Activated CD4-positive, alpha-beta T cell treated with anti-CD3 and anti-CD28 coated beads, Interleukin-2, amount 10 ng/mL, durations not matched to agents 7 days and 5 days (primary cell): ENCODE data around the gene FBXO42. TPM values are rescaled to one million over a fixed set of nuclear protein-coding genes. Genes with fewer than 3 reads are reported as not detected.
A peak's percentile ranks its signal among the peaks of the same experiment; 100 is the strongest.
"Not testable (repeated sequence)": the region's sequence is repeated elsewhere in the genome, so short reads cannot be mapped to it uniquely, and the experiment has no call there.

Experiments used
- CTCF ChIA-PET: fragments of 350-600 bp; sonication (Branson Sonifier 250); formaldehyde crosslinking; loops from one replicate; lab custom pipeline; 2021; ENCODE audit warnings: antibody characterized with exemption; lab: Charles Lee
- POLR2A ChIA-PET: fragments of 350-600 bp; sonication (Branson Sonifier 250); formaldehyde crosslinking; loops from one replicate; lab custom pipeline; 2021; ENCODE audit warnings: antibody characterized with exemption; lab: Charles Lee
- DNase-seq: peaks from one replicate; pipeline ENCODE4 v3.0.0-alpha.2; 2020
- H3K27ac Mint-ChIP-seq: one replicate; pipeline ENCODE4 v1.8.0; 2021; ENCODE audit warnings: mild to moderate bottlenecking, moderate library complexity, mixed read lengths
- H3K27me3 Mint-ChIP-seq: one replicate; pipeline ENCODE4 v1.8.0; 2021; ENCODE audit warnings: mixed read lengths
- H3K36me3 Mint-ChIP-seq: one replicate; pipeline ENCODE4 v1.8.0; 2021; ENCODE audit warnings: low read depth, mixed read lengths
- H3K4me1 Mint-ChIP-seq: one replicate; pipeline ENCODE4 v1.8.0; 2021; ENCODE audit warnings: mixed read lengths
- H3K4me3 Mint-ChIP-seq: one replicate; pipeline ENCODE4 v1.8.0; 2021; ENCODE audit warnings: mild to moderate bottlenecking, moderate library complexity, mixed read lengths
- H3K9me3 Mint-ChIP-seq: one replicate; pipeline ENCODE4 v1.8.0; 2021; ENCODE audit warnings: mixed read lengths
- total RNA-seq, 2 experiments: library from RNA; stranded (reverse); gene quantifications; one replicate each; pipeline ENCODE4 v1.2.3, GENCODE V29; 2021

The FBXO42 gene
- total RNA-seq, 2 experiments from 2014 or later = 15.5 to 19.3 TPM

DNA sequence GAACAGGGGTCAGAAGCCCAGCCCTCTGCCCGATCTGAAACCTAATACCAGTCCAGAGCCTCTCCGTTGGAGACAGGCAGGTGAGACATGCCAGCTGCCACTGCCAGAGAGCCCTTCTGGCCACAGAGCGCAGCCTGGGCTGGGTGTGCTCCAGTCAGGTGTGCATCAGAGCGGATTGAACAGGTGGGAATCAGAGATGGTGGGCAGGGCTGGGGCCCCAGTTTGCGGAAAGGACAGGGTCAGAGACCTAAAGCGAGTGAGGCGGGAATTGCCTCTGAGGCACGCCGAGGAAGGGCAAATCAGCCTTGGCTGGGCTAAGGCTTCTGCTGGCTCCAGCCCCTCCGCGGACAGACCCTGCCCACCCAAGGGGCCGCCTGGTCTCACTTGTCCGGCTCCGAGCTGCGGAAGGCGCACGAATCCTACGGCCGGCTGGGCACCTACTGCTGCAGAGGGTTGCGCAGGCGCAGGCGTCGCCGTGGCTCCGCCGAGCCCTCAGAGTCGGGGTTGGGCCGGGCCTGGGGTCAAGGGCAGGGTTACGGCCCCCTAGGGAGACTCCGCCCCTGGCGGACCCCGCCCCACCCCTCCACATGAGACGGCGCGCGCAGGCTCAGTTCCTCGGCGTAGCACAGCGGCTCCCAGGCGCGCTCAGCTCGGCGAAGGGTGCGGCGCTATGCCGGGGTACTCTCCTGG lies 125.6 kb downstream of the FBXO42 start:
- Mint-ChIP-seq H3K27ac (no peak overlapping the region), H3K4me3 (no peak overlapping the region), H3K4me1 (peaks cover 11% of the 10 kb centered on the region), H3K36me3 (peaks cover 7% of the 10 kb centered on the region), H3K9me3 (no peaks in the 10 kb centered on the region), H3K27me3 (peaks cover 42% of the 10 kb centered on the region)
- ChIA-PET POLR2A (interaction anchor here (0.7 kb wide), 1 partner anchor 28 kb away, joined by 7 read pairs; no protein-coding TSS in a partner anchor), CTCF (interaction anchor here (0.7 to 1.8 kb wide), 2 partner anchors 9 to 22 kb away, joined by 3 to 6 read pairs; no protein-coding TSS in a partner anchor)
- no peak for DNase-seq

DNA sequence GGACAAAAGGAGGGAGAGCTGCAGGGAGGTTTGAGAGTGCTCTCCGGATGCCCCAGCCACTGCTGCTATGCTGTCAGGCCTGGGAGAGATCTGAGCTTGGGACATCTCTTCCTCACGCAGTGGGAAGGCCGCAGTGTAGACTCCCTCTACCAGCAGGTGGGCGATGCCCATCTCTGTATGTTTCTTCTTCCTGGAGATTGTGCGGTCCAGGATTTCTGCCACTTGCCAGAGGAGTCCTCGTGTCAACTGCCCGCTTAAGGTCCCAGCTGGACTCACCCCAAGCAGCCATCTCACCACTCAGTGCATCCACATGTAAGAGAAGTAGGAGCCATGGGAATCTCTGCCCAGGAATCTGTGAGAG lies 126.2 kb downstream of the FBXO42 start:
- no peak overlapping the region for H3K4me3 Mint-ChIP-seq

DNA sequence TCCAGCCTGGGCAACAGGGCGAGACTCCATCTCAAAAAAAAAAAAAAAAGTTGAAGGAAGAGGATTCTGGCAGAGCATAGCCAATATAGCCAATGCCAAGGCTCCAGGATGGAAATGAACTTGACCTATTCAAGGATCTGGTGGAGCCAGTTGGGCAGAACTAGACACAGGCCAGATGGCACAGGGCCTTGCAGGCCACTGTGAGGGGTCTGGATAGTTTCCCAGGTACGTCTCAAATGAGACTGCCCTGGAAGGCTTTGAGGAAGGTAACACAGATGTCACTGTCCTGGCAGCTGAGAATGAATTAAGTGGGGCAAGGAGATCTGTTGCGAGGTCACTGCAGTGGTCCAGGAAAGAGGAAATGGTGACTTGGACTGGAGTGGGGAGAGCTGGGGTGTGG lies 127.8 kb downstream of the FBXO42 start:
- Mint-ChIP-seq H3K9me3 (no peaks in the 10 kb centered on the region), H3K27ac (no peak overlapping the region)
- CTCF ChIA-PET = no interaction called here

More for the DNA sequence above, 126.2 kb downstream of the FBXO42 start:
- POLR2A ChIA-PET = no interaction called here
- H3K27ac Mint-ChIP-seq = no peak overlapping the region
- DNase-seq = no peak
- CTCF ChIA-PET = interaction anchor here (0.7 kb wide), 1 partner anchor 23 kb away, joined by 3 read pairs; no protein-coding TSS in a partner anchor
- no peaks in the 10 kb centered on the region for H3K9me3 Mint-ChIP-seq
- peaks cover 46% of the 10 kb centered on the region for H3K27me3 Mint-ChIP-seq
- peaks cover 11% of the 10 kb centered on the region for H3K4me1 Mint-ChIP-seq
- H3K36me3 Mint-ChIP-seq = peaks cover 7% of the 10 kb centered on the region

DNA sequence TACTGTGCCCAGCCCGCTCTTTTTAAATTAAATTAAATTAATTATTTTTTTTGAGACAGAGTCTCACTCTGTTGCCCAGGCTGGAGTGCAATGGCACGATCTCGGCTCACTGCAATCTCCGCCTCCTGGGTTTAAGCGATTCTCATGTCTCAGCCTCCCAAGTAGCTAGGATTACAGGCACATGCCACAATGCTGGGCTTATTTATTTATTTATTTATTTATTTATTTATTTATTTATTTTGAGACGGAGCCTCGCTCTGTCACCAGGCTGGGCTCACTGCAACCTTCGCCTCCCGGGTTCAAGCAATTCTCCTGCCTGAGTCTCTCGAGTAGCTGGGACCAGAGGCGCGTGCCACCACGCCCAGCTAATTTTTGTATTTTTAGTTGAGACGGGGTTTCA lies 129.6 kb downstream of the FBXO42 start:
- CTCF ChIA-PET = interaction anchor here (1.6 kb wide), 1 partner anchor 14 kb away, joined by 6 read pairs; no protein-coding TSS in a partner anchor
- DNase-seq, H3K4me3 Mint-ChIP-seq, H3K36me3 Mint-ChIP-seq, POLR2A ChIA-PET, H3K27ac Mint-ChIP-seq, H3K9me3 Mint-ChIP-seq: not testable (repeated sequence)
- peaks cover 30% of the 10 kb centered on the region for H3K27me3 Mint-ChIP-seq
- peaks cover 20% of the 10 kb centered on the region for H3K4me1 Mint-ChIP-seq

More for the DNA sequence above, 127.8 kb downstream of the FBXO42 start:
- DNase-seq = no peak
- H3K4me3 Mint-ChIP-seq = no peak overlapping the region
- peaks cover 45% of the 10 kb centered on the region for H3K27me3 Mint-ChIP-seq
- POLR2A ChIA-PET = no interaction called here
- H3K4me1 Mint-ChIP-seq = peaks cover 19% of the 10 kb centered on the region
- peaks cover 7% of the 10 kb centered on the region for H3K36me3 Mint-ChIP-seq

DNA sequence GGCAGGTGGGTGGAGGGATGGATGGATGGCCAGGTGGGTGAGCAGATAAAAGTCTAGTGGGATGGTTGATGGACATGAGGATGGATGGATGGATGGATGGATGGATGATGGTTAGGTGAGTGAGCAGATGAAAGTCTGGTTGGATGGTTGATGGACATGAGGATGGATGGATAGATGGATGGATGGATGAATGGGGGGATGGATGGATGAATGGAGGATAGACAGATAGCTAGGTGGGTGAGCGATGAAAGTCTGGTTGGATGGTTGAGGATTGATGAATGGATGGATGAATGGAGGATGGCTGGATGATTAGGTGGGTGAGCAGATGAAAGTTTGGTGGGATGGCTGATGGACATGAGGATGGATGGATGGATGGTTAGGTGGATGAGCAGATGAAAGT lies 130.8 kb downstream of the FBXO42 start:
- CTCF ChIA-PET = interaction anchor here (1.0 kb wide), 1 partner anchor 9 kb away, joined by 3 read pairs; no protein-coding TSS in a partner anchor

DNA sequence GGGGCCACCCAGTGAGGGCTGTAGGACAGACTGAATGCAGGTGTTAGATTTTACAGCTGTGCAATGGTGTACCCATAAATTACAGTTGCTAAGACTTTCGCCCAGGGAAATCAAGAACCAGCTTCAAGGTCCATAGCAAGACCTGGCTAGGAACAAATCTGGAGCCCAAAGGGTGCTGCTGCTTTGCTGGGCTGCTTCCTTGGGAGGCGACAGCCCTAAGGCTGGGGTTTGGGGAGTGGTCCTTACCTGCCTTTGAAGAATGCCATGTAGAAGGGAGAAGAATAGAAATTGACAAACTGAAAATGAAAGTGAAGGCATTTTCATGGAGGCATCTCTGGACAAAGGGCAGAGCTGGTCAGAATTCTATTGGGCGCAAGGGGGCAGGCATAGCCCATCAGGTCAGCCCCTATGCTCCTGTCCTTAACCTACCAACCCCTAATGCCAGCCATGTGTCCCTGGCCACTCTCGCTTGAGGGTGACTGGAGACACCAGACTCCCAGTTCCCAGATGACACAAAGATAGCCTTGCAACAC lies 132.2 kb downstream of the FBXO42 start:
- Mint-ChIP-seq H3K27me3 (peaks cover 11% of the 10 kb centered on the region), H3K27ac (peak overlapping the region; percentile 70), H3K4me1 (peaks cover 39% of the 10 kb centered on the region), H3K36me3 (no peaks in the 10 kb centered on the region), H3K4me3 (no peak overlapping the region), H3K9me3 (no peaks in the 10 kb centered on the region)
- no peak for DNase-seq
- POLR2A ChIA-PET = no interaction called here
- CTCF ChIA-PET = interaction anchor here (1.1 to 1.2 kb wide), 2 partner anchors 9 to 18 kb away, joined by 3 read pairs; no protein-coding TSS in a partner anchor

More for the DNA sequence above, 130.8 kb downstream of the FBXO42 start:
- Mint-ChIP-seq H3K9me3 (no peaks in the 10 kb centered on the region), H3K27ac (peak overlapping the region; percentile 1), H3K4me3 (no peak overlapping the region), H3K36me3 (peaks cover 4% of the 10 kb centered on the region), H3K4me1 (peaks cover 30% of the 10 kb centered on the region), H3K27me3 (peaks cover 20% of the 10 kb centered on the region)
- POLR2A ChIA-PET = no interaction called here
- DNase-seq = no peak

DNA sequence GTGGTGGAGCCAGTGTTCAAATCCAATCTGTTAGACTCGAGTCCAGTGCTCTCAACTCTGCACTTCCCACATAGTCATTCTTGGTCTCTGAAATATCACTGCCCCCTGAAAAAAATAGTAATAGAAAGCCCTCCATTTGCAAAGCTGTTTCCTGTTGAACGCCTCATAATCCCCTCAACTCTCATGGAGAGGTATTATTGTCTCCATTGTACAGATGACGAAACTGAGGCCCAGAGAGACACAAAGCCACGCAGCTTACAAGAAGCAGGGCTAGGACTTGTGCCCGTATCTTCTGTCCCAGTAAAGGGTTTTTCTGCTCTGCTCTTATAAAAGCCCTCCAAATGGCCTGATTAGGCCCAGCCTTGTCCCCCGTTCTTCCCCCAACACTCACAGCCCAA lies 133.6 kb downstream of the FBXO42 start:
- no peaks in the 10 kb centered on the region for H3K9me3 Mint-ChIP-seq
- no peaks in the 10 kb centered on the region for H3K36me3 Mint-ChIP-seq
- peaks cover 39% of the 10 kb centered on the region for H3K4me1 Mint-ChIP-seq
- POLR2A ChIA-PET = no interaction called here
- peaks cover 7% of the 10 kb centered on the region for H3K27me3 Mint-ChIP-seq
- H3K4me3 Mint-ChIP-seq = no peak overlapping the region
- CTCF ChIA-PET = interaction anchor here (1.3 to 2.4 kb wide), 3 partner anchors 15 to 140 kb away, joined by 3 to 10 read pairs (median 5); no protein-coding TSS in a partner anchor
- H3K27ac Mint-ChIP-seq = no peak overlapping the region
- no peak for DNase-seq

DNA sequence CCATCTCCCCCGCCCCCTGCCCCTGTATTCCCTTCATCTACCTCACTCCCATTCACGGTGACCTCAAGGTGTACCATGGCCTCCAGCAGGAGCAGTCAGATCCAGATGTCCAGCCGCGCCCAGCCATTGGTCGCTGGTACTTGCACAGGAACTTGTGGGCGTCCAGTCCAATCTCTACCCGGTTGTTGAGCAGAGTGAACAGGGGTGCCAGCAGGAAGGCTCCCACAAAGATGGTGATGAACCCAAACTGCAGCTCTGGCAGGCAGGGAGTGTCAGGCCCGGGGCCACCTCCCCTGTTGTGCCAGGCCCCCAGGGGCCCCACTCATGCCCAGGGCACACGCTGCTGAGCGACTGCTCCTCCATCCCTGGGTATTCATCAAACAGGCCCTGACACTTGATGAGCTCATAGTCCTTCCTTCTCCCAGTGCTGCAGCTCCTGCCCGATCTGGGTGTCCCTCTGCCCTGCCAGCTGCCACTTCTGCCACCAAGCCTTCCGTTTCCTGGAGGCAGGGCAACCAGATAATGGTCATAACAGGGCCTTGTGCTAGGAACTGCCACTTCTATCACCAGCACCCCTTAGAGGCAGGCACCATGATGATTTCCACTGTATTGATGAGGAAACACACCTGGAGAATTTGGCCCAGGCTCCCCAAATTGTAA lies 134.1 kb downstream of the FBXO42 start:
- no peak for DNase-seq
- ChIA-PET POLR2A (no interaction called here), CTCF (interaction anchor here (0.9 to 2.4 kb wide), 8 partner anchors 9 to 139 kb away, joined by 3 to 11 read pairs (median 5); partner anchors contain the start of gene FBXO42)
- Mint-ChIP-seq H3K4me3 (no peak overlapping the region), H3K4me1 (peaks cover 39% of the 10 kb centered on the region), H3K9me3 (no peaks in the 10 kb centered on the region), H3K36me3 (no peaks in the 10 kb centered on the region), H3K27ac (peak overlapping the region; percentile 68), H3K27me3 (peaks cover 9% of the 10 kb centered on the region)

DNA sequence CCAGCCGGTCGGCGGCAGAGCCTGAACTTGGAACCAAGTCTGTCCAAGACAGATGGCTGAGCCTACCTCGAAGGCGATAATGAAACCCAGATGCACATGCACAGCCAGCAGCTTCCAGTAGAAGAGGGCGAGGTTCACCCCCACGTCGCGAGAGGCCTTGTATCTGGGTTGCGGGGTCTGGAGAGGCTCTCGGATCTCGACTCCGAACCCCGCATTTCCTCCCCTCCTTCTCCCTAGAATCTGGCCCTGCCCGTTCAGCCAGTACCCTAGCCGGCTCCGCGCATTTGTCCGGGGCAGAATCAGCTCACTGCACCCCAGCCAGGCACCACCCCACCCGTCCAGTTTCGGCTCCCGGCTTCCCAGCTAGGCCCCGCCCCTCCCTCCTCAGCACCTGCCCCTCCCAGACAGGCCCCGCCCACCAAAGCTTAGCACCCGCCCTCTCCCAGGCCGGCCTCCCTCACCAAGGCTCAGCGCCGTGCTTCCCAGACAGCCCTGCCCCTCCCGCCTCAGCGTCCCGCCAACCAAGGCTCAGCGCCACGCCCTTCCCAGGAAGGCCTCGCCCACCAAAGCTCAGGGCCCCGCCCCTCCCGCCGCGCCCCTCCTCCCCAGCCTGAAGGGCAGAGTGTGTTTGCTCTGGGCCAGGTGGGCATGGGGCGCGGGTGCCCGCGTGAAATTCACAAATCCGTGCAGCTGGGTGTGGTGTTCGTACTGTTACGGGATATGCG lies 135.1 kb downstream of the FBXO42 start:
- DNase-seq = peak; percentile 95
- CTCF ChIA-PET = interaction anchor here (0.9 to 2.4 kb wide), 10 partner anchors 10 to 139 kb away, joined by 3 to 11 read pairs (median 6); partner anchors contain the start of gene FBXO42
- peaks cover 14% of the 10 kb centered on the region for H3K27me3 Mint-ChIP-seq
- peak overlapping the region; percentile 80 for H3K4me3 Mint-ChIP-seq
- POLR2A ChIA-PET = interaction anchor here (1.8 kb wide), 1 partner anchor 11 kb away, joined by 8 read pairs; no protein-coding TSS in a partner anchor
- peak overlapping the region; percentile 66 for H3K27ac Mint-ChIP-seq
- H3K36me3 Mint-ChIP-seq = no peaks in the 10 kb centered on the region
- no peaks in the 10 kb centered on the region for H3K9me3 Mint-ChIP-seq
- H3K4me1 Mint-ChIP-seq = peaks cover 39% of the 10 kb centered on the region

DNA sequence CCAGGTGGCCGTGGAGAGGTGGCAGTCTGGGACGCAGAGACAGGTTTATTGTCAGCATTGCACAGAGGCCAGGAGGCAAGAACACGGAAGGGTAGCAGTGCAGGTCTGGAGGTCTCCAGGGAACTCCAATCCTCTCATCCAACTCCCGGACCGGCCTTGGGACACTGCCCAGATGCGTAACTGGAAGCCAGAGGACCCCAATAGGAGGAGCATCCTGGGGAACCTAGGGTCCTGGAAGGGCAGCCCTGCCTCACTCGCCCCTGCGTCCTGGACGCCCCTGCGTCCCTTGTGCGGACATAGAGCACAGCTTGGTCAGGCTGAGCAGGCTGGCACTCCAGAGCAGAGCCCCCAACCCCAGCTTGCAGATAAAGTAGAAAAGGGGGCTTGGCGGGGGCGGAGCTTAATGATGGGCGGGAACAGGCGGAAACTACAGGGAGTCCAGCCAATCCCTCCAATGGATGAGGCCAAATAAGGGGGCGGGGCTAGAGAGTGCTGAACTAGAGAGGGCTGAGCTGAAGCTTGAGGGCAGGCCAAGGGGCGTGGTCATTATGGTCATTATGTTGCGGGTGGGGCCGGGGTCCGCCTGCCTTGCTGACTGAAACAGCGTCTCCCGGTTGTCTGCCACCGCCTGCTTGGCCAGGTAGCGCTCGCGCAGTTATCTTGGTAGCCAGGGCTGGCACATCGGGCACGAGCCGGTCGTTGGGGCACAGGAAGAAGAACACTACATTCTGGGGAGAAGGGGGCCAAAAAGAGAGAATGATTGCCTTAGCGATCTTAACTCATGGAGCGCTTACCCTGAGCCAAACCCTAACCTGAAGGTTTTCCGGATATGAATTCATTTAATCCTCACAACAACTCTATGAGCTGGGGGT lies 136.2 kb downstream of the FBXO42 start:
- Mint-ChIP-seq H3K27me3 (peaks cover 6% of the 10 kb centered on the region), H3K27ac (peak overlapping the region; percentile 66), H3K4me3 (peak overlapping the region; percentile 80), H3K36me3 (no peaks in the 10 kb centered on the region), H3K9me3 (no peaks in the 10 kb centered on the region), H3K4me1 (peaks cover 39% of the 10 kb centered on the region)
- peak; percentile 78 for DNase-seq
- CTCF ChIA-PET = interaction anchor here (1.0 to 2.0 kb wide), 8 partner anchors 9 to 147 kb away, joined by 3 to 11 read pairs (median 5); no protein-coding TSS in a partner anchor
- POLR2A ChIA-PET = interaction anchor here (1.8 kb wide), 1 partner anchor 9 kb away, joined by 8 read pairs; no protein-coding TSS in a partner anchor

DNA sequence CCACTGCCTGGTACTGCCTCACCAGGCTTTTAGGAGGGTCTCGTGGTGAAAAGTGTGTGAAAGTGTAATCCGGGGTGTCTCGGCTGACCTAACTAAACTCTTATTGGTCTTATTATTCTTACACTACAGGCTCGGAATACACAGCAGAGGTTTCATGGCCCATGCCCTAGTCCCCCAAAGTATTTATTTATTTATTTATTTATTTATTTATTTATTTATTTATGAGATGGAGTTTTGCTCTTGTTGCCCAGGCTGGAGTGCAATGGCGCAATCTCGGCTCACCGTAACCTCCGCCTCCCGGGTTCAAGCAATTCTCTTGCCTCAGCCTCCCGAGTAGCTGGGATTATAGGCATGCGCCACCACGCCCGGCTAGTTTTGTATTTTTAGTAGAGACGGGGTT lies 137.0 kb downstream of the FBXO42 start:
- CTCF ChIA-PET = interaction anchor here (0.7 to 1.4 kb wide), 2 partner anchors 134 to 148 kb away, joined by 5 to 6 read pairs; no protein-coding TSS in a partner anchor
- H3K27ac Mint-ChIP-seq, H3K27me3 Mint-ChIP-seq, H3K9me3 Mint-ChIP-seq, H3K36me3 Mint-ChIP-seq, DNase-seq, POLR2A ChIA-PET, H3K4me3 Mint-ChIP-seq: not testable (repeated sequence)
- H3K4me1 Mint-ChIP-seq = peaks cover 38% of the 10 kb centered on the region
